Keratinocyte (primary cell): ENCODE measurements around the gene BTF3. TPM values are rescaled to one million over a fixed set of nuclear protein-coding genes. Genes with fewer than 3 reads are reported as not detected.

Source experiments
- DNase-seq: peaks from one replicate; pipeline ENCODE4 v3.0.0-alpha.2; 2011; ENCODE audit warnings: low read depth, missing footprints, low spot score
- FAIRE-seq: peaks from 2 replicates; lab custom pipeline; 2011; peaks lifted over from hg19 to GRCh38; lab: Jason Lieb, UNC
- H2AFZ ChIP-seq: 2 replicates; pipeline ENCODE4 v1.6.0; 2012; ENCODE audit warnings: low read length, control low read depth, inconsistent platforms; ENCODE audit not compliant: control insufficient read depth
- H3K27ac ChIP-seq: 2 replicates; pipeline ENCODE4 v1.5.1; 2011; ENCODE audit warnings: low read length; ENCODE audit not compliant: control insufficient read depth, insufficient read depth
- H3K27me3 ChIP-seq: 3 replicates; pipeline ENCODE4 v1.6.0; 2011; ENCODE audit warnings: low read length; ENCODE audit not compliant: control insufficient read depth, insufficient read depth; ENCODE audit errors: extremely low read depth
- H3K36me3 ChIP-seq, 2 experiments: 2 replicates in 1 of 2; 3 replicates in 1 of 2; pipeline ENCODE4 v1.5.1; 2011; ENCODE audit warnings: low read length in 2 of 2, mild to moderate bottlenecking in 1 of 2; ENCODE audit not compliant: control insufficient read depth in 2 of 2, insufficient read depth in 2 of 2; ENCODE audit errors: extremely low read depth in 1 of 2
- H3K4me1 ChIP-seq: 3 replicates; pipeline ENCODE4 v1.5.1; 2011; ENCODE audit warnings: low read length; ENCODE audit not compliant: control insufficient read depth, insufficient read depth; ENCODE audit errors: extremely low read depth
- H3K4me2 ChIP-seq: 3 replicates; pipeline ENCODE4 v1.6.0; 2011; ENCODE audit warnings: low read depth, low read length; ENCODE audit not compliant: control insufficient read depth, insufficient read depth; ENCODE audit errors: extremely low read depth
- H3K4me3 ChIP-seq, 3 experiments: fragments of 200-600 bp in 1 of 3; sonication (generic) in 1 of 3; 2 replicates in 2 of 3; 3 replicates in 1 of 3; pipeline ENCODE4 v1.5.1; 2011 to 2016; ENCODE audit warnings: low read length in 3 of 3, mild to moderate bottlenecking in 3 of 3, control low read depth in 2 of 3, inconsistent platforms in 1 of 3, low read depth in 1 of 3, mixed read lengths in 1 of 3, mixed run types in 1 of 3, moderate library complexity in 1 of 3; ENCODE audit not compliant: control insufficient read depth in 2 of 3, insufficient read depth in 2 of 3; ENCODE audit errors: extremely low read depth in 1 of 3
- H3K79me2 ChIP-seq: 2 replicates; pipeline ENCODE4 v1.6.0; 2012; ENCODE audit warnings: low read length; ENCODE audit not compliant: control insufficient read depth, insufficient read depth
- H3K9ac ChIP-seq: 3 replicates; pipeline ENCODE4 v1.6.0; 2011; ENCODE audit warnings: low read length; ENCODE audit not compliant: control insufficient read depth, insufficient read depth; ENCODE audit errors: extremely low read depth
- H3K9me1 ChIP-seq: 3 replicates; pipeline ENCODE4 v1.6.0; 2011; ENCODE audit warnings: low read length; ENCODE audit not compliant: control insufficient read depth, insufficient read depth; ENCODE audit errors: extremely low read depth
- H3K9me3 ChIP-seq: 2 replicates; pipeline ENCODE4 v1.5.1; 2012; ENCODE audit warnings: low read depth, low read length; ENCODE audit not compliant: control insufficient read depth
- H4K20me1 ChIP-seq: 3 replicates; pipeline ENCODE4 v1.6.0; 2011; ENCODE audit warnings: low read length; ENCODE audit not compliant: control insufficient read depth, insufficient read depth; ENCODE audit errors: extremely low read depth
- EZH2 ChIP-seq: IDR thresholded peaks from one replicate; pipeline ENCODE4 v1.6.1; 2012; ENCODE audit warnings: inconsistent platforms, mild to moderate bottlenecking, low read length, moderate library complexity
- dilution Hi-C: fragments of 300-500 bp; cut with MboI; formaldehyde crosslinking; loops from one replicate; pipeline ENCODE4 v1.7.0; 2020; ENCODE audit warnings: low sequenced_read_pairs; ENCODE audit not compliant: extremely low pct_ligation_motif_present
- polyA plus RNA-seq, 5 experiments: library from polyadenylated mRNA; depleted of rRNA in 3 of 5; stranded (reverse) in 3 of 5; stranded (forward) in 1 of 5; unstranded in 1 of 5; fragments of >200 nt; gene quantifications; 1 replicate in 1 of 5; 2 replicates in 3 of 5; 3 replicates in 1 of 5; pipeline versions ENCODE4 v1.2.1 to v1.2.3, GENCODE V29; 2011 to 2012; ENCODE audit warnings: missing spikeins in 2 of 5, low read depth in 1 of 5, low replicate concordance in 1 of 5
- TF ChIP-seq, protein P1 (sequence below), 3 experiments: IDR thresholded peaks in 1 of 3; conservative IDR thresholded peaks in 1 of 3; optimal IDR thresholded peaks in 1 of 3; 2 replicates in 2 of 3; 3 replicates in 1 of 3; pipeline versions ENCODE3 to v1.5.1; 2011; ENCODE audit warnings: low read length in 3 of 3, mild to moderate bottlenecking in 3 of 3, moderate library complexity in 2 of 3, control low read depth in 1 of 3, inconsistent platforms in 1 of 3; ENCODE audit not compliant: insufficient read depth in 2 of 3; ENCODE audit errors: extremely low read depth in 1 of 3

BTF3 gene
- polyA plus RNA-seq, 1 donor (not counting 4 experiments of a cell fraction or from before 2014, with no cell fraction given), result 857 TPM

- H4K20me1 ChIP-seq, result peaks cover 2% of the 10 kb centered on the region
- H3K27me3 ChIP-seq, result no peaks in the 10 kb centered on the region
- H3K9me3 ChIP-seq, result no peaks in the 10 kb centered on the region
- H3K27ac ChIP-seq, result no peak overlapping the region
- H3K4me3 ChIP-seq, result no peak overlapping the region
- DNase-seq, result no peak
- H3K9ac ChIP-seq, result no peak overlapping the region
- H3K4me1 ChIP-seq, result peaks cover 19% of the 10 kb centered on the region
- peaks cover 12 to 32% of the 10 kb centered on the region in 2 experiments for H3K36me3 ChIP-seq
- no peaks in the 10 kb centered on the region for H3K9me1 ChIP-seq
- peak overlapping the region; percentile 99 for H3K4me2 ChIP-seq
- H3K79me2 ChIP-seq, result peaks cover 54% of the 10 kb centered on the region
- TF ChIP-seq, protein P1, sequence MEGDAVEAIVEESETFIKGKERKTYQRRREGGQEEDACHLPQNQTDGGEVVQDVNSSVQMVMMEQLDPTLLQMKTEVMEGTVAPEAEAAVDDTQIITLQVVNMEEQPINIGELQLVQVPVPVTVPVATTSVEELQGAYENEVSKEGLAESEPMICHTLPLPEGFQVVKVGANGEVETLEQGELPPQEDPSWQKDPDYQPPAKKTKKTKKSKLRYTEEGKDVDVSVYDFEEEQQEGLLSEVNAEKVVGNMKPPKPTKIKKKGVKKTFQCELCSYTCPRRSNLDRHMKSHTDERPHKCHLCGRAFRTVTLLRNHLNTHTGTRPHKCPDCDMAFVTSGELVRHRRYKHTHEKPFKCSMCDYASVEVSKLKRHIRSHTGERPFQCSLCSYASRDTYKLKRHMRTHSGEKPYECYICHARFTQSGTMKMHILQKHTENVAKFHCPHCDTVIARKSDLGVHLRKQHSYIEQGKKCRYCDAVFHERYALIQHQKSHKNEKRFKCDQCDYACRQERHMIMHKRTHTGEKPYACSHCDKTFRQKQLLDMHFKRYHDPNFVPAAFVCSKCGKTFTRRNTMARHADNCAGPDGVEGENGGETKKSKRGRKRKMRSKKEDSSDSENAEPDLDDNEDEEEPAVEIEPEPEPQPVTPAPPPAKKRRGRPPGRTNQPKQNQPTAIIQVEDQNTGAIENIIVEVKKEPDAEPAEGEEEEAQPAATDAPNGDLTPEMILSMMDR (optimal IDR thresholded peaks at IDR 0.05 in 1 of 3, IDR thresholded peaks at IDR 0.05 in 1 of 3, conservative IDR thresholded peaks at IDR 0.05 in 1 of 3; ENCODE audit: extremely low read depth in 1 of 3, insufficient read depth in 2 of 3, low read length in 3 of 3), result no peak
- no peak for TF ChIP-seq EZH2
- no peak overlapping the region for H2AFZ ChIP-seq
- dilution Hi-C loops, result no loop called here
- FAIRE-seq, result no peak
Observed at GRCh38 chr5:73501406-73501805, 3.2 kb downstream of the BTF3 start.

DNA sequence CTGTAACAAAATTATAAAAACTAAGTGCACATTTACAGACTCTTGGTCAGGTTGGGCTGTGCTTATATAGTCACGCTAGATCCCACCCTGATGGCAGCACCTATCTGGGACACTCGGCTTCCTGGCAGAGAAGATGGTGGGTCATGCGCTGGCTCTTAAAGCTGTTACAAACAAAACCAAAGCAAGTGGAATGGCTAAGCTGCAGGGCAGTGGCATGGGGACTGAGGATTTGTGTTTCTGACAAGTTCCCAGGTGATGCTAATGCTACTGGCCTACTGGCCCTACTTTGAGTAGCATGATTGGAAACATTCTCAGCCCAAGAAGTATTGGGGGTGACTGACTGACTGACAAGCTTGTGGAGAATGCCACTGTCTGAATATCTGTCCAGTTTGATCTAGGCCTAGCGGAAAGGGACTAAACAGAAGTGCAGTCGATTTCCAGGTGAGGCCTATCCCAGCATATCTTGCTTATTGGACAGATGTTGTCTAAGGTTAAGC lies 8.3 kb downstream of the BTF3 start:
- no peak overlapping the region for H3K4me3 ChIP-seq
- no peaks in the 10 kb centered on the region for H3K4me1 ChIP-seq
- H3K9me1 ChIP-seq, result no peaks in the 10 kb centered on the region
- H2AFZ ChIP-seq, result no peak overlapping the region
- H4K20me1 ChIP-seq, result no peaks in the 10 kb centered on the region
- no peak for FAIRE-seq
- no peak overlapping the region for H3K4me2 ChIP-seq
- no peaks in the 10 kb centered on the region for H3K9me3 ChIP-seq
- no peak overlapping the region for H3K9ac ChIP-seq
- H3K27ac ChIP-seq, result no peak overlapping the region
- no peak for DNase-seq
- dilution Hi-C loops, result no loop called here
- peaks cover 12 to 17% of the 10 kb centered on the region in 2 experiments for H3K36me3 ChIP-seq
- TF ChIP-seq EZH2, result no peak
- TF ChIP-seq, protein P1 (optimal IDR thresholded peaks at IDR 0.05 in 1 of 3, IDR thresholded peaks at IDR 0.05 in 1 of 3, conservative IDR thresholded peaks at IDR 0.05 in 1 of 3; ENCODE audit: extremely low read depth in 1 of 3, insufficient read depth in 2 of 3, low read length in 3 of 3), result no peak
- no peaks in the 10 kb centered on the region for H3K27me3 ChIP-seq
- peaks cover 21% of the 10 kb centered on the region for H3K79me2 ChIP-seq
